H1 (cell line): ENCODE measurements around the gene KIAA1328. TPM values are rescaled to one million over a fixed set of nuclear protein-coding genes. Genes with fewer than 3 reads are reported as not detected.

Experiments used
- PHF8 ChIP-seq: fragments of 200-600 bp; sonication (generic); conservative IDR thresholded peaks from 2 replicates; pipeline ENCODE4 v1.7.1; 2012; ENCODE audit warnings: low read depth, mild to moderate bottlenecking, inconsistent platforms, low read length, moderate library complexity
- POLR2A ChIP-seq, 2 experiments: IDR thresholded peaks; 1 replicate in 1 of 2; 2 replicates in 1 of 2; pipeline ENCODE4 v1.6.1; 2011; ENCODE audit warnings: low read depth in 2 of 2, low read length in 2 of 2, mild to moderate bottlenecking in 2 of 2; ENCODE audit errors: control extremely low read depth in 1 of 2
- POLR2AphosphoS5 ChIP-seq: IDR thresholded peaks from 2 replicates; pipeline ENCODE4 v1.6.1; 2011; ENCODE audit warnings: low read depth, low read length
- RAD21 ChIP-seq, 2 experiments: IDR thresholded peaks in 1 of 2; conservative IDR thresholded peaks in 1 of 2; 2 replicates each; pipeline ENCODE4 v1.6.1; 2011; ENCODE audit warnings: low read depth in 2 of 2, low read length in 2 of 2, improper control_type of control experiment in 1 of 2, inconsistent platforms in 1 of 2, mild to moderate bottlenecking in 1 of 2, moderate library complexity in 1 of 2
- TAF1 ChIP-seq: IDR thresholded peaks from 2 replicates; pipeline ENCODE4 v1.6.1; 2011; ENCODE audit warnings: mild to moderate bottlenecking, low read depth, low read length
- polyA plus RNA-seq, 7 experiments: library from polyadenylated mRNA; depleted of rRNA in 3 of 7; stranded (reverse) in 5 of 7; unstranded in 2 of 7; fragments of >200 nt in 5 of 7; fragments of 200-250 nt in 2 of 7; gene quantifications; 1 replicate in 5 of 7; 2 replicates in 1 of 7; 4 replicates in 1 of 7; pipeline versions ENCODE4 v1.2.1 to v1.2.3, GENCODE V29; 2011 to 2013; ENCODE audit warnings: missing spikeins in 2 of 7, mixed read lengths in 2 of 7
- total RNA-seq: library from RNA; stranded (reverse); fragmentation: NEBNext Ultra II Directional; extraction: Animal tissue kit (Norgen Biotek cat#: 25700); gene quantifications from 2 replicates; pipeline ENCODE4 v1.2.1, GENCODE V29; 2021
- TF ChIP-seq, protein P1 (sequence below): IDR thresholded peaks from 2 replicates; pipeline ENCODE4 v1.6.1; 2012; ENCODE audit warnings: inconsistent platforms

KIAA1328 gene
- total and polyA plus RNA-seq, 2 of the 8 experiments (the other 6 are each of a cell fraction or from before 2014, with no cell fraction given): 2.6 to 5.7 TPM

DNA sequence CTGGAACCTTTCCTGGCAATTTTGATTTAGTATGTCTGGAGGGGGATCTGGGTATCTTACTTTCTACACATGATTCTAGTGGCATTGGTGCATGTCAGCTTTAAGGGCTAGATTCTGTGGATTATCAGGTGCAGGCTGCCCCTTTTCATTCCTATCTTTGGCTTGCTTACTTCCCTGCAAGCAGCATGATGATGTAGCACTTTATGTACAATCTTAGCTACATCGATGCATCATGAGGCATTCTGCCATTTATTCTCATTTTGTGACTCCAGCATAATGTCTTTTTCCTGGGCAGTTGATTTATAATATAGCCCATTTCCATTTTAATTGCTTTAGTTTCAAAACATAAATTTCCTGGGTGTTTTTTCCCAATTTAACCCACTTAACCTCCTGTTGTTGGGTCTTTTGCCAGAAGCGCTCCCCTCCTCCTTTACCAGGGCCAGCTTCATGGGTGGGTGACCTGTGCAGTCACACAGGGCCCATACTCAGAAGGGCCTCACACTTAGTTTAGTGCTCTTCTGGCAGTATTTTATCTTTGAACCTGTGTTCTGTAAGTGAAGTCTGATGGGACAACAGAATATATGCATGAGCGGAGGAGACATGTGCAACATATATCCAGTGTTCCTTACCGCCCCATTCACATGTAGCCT lies 36.2 kb upstream of the KIAA1328 start (continued):
- TF ChIP-seq, protein P1, sequence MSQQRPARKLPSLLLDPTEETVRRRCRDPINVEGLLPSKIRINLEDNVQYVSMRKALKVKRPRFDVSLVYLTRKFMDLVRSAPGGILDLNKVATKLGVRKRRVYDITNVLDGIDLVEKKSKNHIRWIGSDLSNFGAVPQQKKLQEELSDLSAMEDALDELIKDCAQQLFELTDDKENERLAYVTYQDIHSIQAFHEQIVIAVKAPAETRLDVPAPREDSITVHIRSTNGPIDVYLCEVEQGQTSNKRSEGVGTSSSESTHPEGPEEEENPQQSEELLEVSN: no peak
- TF ChIP-seq POLR2AphosphoS5 (no peak), POLR2A (IDR thresholded peaks at IDR 0.05; ENCODE audit: control extremely low read depth in 1 of 2, low read depth in 2 of 2, low read length in 2 of 2) (no peak), PHF8 (no peak), TAF1 (no peak), RAD21 (IDR thresholded peaks at IDR 0.05 in 1 of 2, conservative IDR thresholded peaks at IDR 0.05 in 1 of 2; ENCODE audit: low read depth in 2 of 2, low read length in 2 of 2) (no peak)
